Stimulated activated CD8-positive, alpha-beta memory T cell treated with anti-CD3 and anti-CD28 coated beads, Interleukin-4, amount 100 ng/mL, for 4 hours (primary cell): ENCODE results near the gene CCN5.
"Not testable (repeated sequence)": the region's sequence is repeated elsewhere in the genome, so short reads cannot be mapped to it uniquely, and the experiment has no call there.

Source experiments
- DNase-seq, 2 donors: peaks; one replicate each; pipeline ENCODE4 v3.0.0-alpha.2; 2020; ENCODE audit warnings: low read depth in 2 of 2, low spot score in 1 of 2

The CCN5 gene

GRCh38 chr20:44756011-44756688, 41.0 kb downstream of the CCN5 start:
- DNase-seq = no peak

- no peak for DNase-seq
Observed at GRCh38 chr20:44756956-44757355, 41.8 kb downstream of the CCN5 start.

- DNase-seq = no peak
Observed at GRCh38 chr20:44758247-44759101, 43.3 kb downstream of the CCN5 start.

GRCh38 chr20:44759595-44759994, 44.4 kb downstream of the CCN5 start:
- DNase-seq = no peak

DNA sequence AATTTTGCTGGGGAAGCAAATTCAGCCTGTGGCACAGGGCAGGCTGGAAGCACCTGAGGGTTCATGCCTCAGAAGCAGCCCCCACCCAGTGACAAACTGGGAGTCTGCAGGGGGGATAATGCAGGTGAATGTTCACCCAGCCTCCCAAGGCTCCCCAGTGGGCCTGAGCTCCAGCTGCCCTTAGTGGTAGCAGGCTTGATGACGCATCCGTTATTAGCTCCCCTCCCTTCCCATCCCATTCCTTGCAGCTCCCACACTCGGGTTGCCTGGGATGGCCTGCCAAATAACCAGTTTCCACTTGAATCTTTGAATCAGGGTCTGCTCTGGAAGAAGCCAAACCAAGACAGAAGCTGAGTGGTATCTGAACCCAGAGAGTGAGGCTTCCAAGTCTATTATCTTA, 46.3 kb downstream of the CCN5 start:
- DNase-seq = no peak

GRCh38 chr20:44762466-44763140, 47.4 kb downstream of the CCN5 start:
- no peak for DNase-seq

DNA sequence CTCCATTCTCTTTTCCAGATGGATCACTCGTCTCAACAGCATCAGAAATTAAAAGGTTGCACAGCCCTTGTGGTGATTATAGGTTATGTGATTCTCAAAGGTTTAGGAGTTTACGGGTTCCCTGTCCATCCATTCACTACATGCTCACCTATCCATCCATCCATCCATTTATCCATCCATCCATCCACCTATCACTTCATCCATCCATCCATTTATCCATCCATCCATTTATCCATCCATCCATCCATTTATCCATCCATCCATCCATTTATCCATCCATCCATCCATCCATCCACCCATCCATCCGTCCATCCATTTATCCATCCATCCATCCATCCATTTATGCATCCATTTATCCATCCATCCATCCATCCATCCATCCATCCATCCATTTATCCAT, 48.6 kb downstream of the CCN5 start:
- DNase-seq = not testable (repeated sequence)

DNA sequence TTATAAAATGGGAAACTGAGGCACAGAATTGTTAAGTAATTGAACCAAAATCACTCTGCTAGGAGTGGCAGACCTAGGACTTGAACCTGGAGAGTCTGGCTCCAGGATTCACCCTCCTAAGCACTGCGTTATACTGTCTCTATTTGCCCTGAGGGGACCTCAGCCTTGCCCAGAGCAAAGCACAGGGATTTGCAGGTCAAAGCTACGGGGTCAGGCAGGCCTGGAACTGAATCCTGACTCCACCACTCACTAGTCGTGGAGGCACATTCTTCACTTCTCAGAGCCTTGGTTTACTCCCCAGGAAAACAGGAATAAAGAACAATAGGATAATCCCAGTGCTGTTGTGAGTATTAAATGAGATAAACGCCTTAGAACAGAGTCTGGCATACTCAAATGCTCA, 49.9 kb downstream of the CCN5 start:
- DNase-seq = no peak

DNA sequence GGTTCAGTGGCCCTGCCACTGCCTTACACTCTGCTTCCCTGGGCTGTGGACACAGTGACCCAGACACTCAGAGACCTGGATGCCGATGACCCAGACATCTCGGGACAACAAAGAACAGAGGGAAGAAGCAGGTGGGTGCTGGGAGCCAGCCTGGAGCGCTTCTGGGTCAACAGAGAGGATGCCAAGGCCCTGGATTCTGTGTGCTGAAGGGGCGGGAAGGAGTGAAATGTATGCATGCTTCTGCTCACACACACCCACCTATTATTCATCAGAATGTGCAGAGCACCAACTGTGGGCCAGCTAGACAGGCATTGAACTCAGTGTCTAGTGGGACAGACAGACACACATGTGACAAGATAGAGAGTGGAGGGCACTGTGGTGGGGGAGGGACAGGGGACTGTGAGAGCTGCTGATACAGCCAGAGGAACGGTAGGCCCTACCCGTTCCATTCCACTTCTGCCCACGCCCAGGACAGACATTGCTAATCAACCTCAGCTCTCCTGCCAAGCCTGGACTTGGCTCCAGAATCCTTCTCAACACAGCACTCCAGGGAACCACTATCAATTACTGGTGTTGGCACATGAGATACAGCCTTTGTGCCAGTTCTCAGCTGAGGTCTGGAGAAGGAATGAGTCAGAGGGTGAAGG, 50.7 kb downstream of the CCN5 start:
- no peak for DNase-seq

DNA sequence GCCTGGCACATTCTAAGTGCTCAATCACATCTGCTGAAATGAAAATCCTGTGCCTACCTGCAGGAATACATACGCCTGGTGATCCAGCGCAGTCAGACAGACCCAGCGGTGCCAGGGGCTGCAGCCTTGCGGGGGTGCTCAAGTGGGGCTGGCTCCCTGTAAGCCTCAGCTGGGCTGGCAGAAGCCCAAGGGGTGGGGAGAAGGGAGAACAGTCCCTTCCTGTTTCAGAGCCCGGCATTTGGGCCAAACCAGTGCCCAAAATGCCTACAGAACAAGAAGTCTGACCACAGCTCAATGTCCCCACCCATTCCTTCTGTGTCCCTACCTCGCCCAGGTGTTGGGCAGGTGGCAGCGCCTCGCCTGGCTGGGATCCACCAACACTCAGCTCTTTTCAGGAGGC, 53.1 kb downstream of the CCN5 start:
- DNase-seq = no peak

GRCh38 chr20:44768854-44769480, 53.8 kb downstream of the CCN5 start:
- no peak for DNase-seq

DNA sequence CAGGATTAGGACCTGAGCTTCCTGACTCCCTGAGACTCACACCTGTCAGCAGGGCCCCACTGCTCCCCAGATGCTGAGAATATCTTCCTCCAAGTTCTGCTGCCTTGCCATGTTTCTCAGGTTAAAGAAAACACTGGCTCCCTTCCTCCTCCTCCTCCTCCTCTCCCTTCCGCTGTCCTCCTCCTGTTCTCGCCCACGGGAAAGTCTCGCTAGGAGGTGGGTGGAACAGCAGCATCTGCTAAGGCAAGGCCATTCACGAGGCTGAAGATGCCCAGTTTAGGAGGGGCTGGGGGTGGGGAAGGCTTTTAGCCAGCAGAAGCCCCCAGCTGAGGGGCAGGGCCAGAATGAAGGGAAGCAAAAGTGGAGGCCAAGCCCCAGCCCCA, 54.3 kb downstream of the CCN5 start:
- no peak for DNase-seq

DNA sequence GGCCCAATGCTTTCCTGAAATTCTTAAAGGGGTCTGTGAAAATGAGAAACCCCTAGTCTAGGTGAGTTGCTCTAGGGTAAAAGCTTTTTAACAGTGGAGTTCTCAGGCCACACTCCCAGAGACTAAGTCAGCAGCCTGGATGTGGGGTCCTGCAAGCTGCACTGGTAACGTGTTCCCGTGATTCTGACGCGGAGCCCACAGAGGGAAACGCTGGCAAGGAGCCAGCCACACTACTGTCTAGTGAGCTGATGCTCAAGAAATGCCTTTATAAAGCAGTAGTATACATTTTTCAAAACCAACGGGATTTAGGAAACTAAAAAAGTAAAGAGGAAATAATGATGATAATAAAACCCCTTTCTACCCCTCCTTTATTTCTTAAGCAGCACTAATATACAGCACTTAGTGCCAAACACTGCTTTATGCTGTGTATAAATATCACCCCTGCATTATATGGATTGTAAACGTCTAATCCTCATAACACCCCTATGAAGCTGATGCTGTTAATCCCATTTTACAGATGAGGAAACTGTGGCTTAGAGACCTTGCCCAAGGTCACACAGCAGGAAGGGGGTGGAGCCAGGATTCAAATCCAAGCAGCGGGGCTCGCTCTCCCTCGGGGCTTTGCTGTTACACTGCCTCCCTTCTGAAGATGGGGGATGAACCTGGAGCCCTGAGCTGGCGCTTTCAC, 55.5 kb downstream of the CCN5 start:
- DNase-seq = no peak

GRCh38 chr20:44771172-44771535, 56.0 kb downstream of the CCN5 start:
- no peak for DNase-seq

DNA sequence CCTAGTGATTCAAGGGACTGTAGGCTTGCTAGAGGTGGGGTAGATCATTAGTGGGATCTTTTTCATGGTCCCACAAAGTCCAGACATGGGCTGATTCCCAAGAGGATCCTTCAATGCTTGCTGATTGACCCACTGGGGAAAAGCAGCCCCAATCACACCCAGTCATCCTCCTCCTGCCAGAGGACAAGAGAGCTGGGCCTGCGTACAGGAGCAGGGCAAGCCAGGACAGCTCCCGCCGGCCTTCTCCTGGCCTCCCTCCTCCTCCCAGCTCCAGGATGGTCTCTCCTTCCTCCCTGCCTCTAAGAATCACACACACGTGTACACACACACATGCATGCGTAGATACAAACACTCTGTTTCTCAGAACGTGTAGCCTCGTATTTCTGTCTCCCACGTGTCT, 57.5 kb downstream of the CCN5 start:
- no peak for DNase-seq

GRCh38 chr20:44773070-44773829, 58.1 kb downstream of the CCN5 start:
- no peak for DNase-seq

- no peak for DNase-seq
Observed at GRCh38 chr20:44776980-44777379, 61.8 kb downstream of the CCN5 start.
